ENCODE results near the gene CFHR5. TPM values are rescaled to one million over a fixed set of nuclear protein-coding genes. Genes with fewer than 3 reads are reported as not detected.
"Not testable (repeated sequence)": the region's sequence is repeated elsewhere in the genome, so short reads cannot be mapped to it uniquely, and the experiment has no call there.

Gene CFHR5
- total and polyA plus RNA-seq, 2 experiments from 2014 or later = not detected

DNA sequence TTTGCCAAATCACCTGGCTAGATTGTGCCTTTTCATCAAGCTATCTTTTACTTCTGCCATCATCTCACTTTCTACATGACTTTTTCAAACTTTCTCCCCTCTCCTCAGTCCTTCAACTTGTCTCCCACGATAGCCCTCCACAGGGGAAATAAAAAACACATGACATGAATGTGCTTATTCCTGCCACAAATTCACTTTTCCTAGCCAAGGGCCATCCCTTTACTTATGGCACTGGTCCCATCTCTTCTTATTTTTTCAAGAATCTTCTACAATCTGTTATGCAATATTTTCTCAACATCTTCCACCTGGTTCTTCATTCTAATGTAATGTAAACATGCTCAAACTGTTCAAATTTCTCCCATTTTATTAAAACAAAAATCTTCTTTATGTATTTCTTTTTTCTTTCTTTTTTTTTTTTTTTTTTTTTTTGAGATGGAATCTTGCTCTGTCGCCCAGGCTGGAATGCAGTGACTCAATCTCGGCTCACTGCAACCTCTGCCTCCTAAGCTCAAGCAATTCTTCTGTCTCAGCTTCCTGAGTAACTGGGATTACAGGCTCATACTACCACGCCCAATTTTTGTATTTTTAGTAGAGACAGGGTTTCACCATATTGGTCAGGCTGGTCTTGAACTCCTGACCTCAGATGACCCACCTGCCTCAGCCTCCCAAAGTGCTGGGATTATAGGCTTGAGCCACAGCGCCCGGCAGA is 57.4 kb downstream of the CFHR5 start:
- H3K9me2 ChIP-seq (ENCODE audit: insufficient read depth); H3K4me1 ChIP-seq (ENCODE audit: insufficient read depth); H4K20me1 ChIP-seq (replicated peaks; ENCODE audit: insufficient read depth); H3K27me3 Mint-ChIP-seq (ENCODE audit: insufficient read depth, low read depth, poor library complexity); H3K27ac ChIP-seq (ENCODE audit: low read depth); H3F3A ChIP-seq (replicated peaks; ENCODE audit: low read depth); H3K27ac Mint-ChIP-seq; H3K79me2 ChIP-seq (replicated peaks; ENCODE audit: insufficient read depth); ATAC-seq; H3K4me1 Mint-ChIP-seq; H3K4me3 Mint-ChIP-seq; H3K9me3 Mint-ChIP-seq; H2AFZ ChIP-seq; H3K27me3 ChIP-seq (ENCODE audit: insufficient read depth); DNase-seq (ENCODE audit: low spot score); H3K4me3 ChIP-seq; H3K36me3 Mint-ChIP-seq (ENCODE audit: low read depth); H3K36me3 ChIP-seq (ENCODE audit: insufficient read depth); H3K4me2 ChIP-seq: not testable (repeated sequence)

DNA sequence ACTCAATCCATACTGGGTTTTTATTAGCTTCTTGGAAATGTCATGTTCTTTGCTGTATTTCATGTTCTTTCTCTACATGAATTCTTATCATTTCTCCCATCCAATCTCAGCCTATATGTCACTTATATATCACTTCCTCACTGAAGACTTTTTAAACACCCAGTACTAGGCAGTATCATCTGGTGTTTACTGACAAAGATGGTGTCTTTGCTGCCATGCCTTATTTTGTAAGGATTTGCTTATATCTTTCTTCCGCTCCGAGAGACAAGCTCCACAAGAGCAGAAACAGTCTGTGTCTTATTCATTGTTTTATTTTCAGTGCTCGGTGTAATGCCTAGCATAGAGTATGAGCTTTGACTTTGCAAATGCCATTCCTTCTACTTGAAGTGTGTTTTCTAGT is 59.5 kb downstream of the CFHR5 start:
- no peaks in the 10 kb centered on the region for H3K36me3 ChIP-seq (ENCODE audit: insufficient read depth)
- no peaks in the 10 kb centered on the region for H3F3A ChIP-seq (replicated peaks; ENCODE audit: low read depth)
- DNase-seq (ENCODE audit: low spot score) (no peak), ATAC-seq (no peak)
- no peaks in the 10 kb centered on the region for H3K9me2 ChIP-seq (ENCODE audit: insufficient read depth)
- Mint-ChIP-seq H3K27ac (no peak overlapping the region), H3K36me3 (ENCODE audit: low read depth) (no peaks in the 10 kb centered on the region), H3K4me1 (no peaks in the 10 kb centered on the region), H3K27me3 (ENCODE audit: insufficient read depth, low read depth, poor library complexity) (no peaks in the 10 kb centered on the region), H3K9me3 (no peaks in the 10 kb centered on the region), H3K4me3 (no peak overlapping the region)
- no peak overlapping the region for H3K4me3 ChIP-seq
- H2AFZ ChIP-seq = peak overlapping the region; percentile 25; the same call in 1 of the 2 replicates
- no peaks in the 10 kb centered on the region for H3K79me2 ChIP-seq (replicated peaks; ENCODE audit: insufficient read depth)
- no peak overlapping the region for H3K27ac ChIP-seq (ENCODE audit: low read depth)
- H3K4me1 ChIP-seq (ENCODE audit: insufficient read depth) = no peaks in the 10 kb centered on the region
- no peak overlapping the region for H3K4me2 ChIP-seq
- H3K27me3 ChIP-seq (ENCODE audit: insufficient read depth) = no peaks in the 10 kb centered on the region
- H4K20me1 ChIP-seq (replicated peaks; ENCODE audit: insufficient read depth) = no peaks in the 10 kb centered on the region
- TF ChIP-seq, protein P1, sequence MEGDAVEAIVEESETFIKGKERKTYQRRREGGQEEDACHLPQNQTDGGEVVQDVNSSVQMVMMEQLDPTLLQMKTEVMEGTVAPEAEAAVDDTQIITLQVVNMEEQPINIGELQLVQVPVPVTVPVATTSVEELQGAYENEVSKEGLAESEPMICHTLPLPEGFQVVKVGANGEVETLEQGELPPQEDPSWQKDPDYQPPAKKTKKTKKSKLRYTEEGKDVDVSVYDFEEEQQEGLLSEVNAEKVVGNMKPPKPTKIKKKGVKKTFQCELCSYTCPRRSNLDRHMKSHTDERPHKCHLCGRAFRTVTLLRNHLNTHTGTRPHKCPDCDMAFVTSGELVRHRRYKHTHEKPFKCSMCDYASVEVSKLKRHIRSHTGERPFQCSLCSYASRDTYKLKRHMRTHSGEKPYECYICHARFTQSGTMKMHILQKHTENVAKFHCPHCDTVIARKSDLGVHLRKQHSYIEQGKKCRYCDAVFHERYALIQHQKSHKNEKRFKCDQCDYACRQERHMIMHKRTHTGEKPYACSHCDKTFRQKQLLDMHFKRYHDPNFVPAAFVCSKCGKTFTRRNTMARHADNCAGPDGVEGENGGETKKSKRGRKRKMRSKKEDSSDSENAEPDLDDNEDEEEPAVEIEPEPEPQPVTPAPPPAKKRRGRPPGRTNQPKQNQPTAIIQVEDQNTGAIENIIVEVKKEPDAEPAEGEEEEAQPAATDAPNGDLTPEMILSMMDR (conservative IDR thresholded peaks at IDR 0.05; ENCODE audit: low read depth in 2 of 2) = no peak
- TF ChIP-seq ZNF114 (CRISPR knock-in tag; IDR thresholded peaks at IDR 0.05) (no peak), NANOG (IDR thresholded peaks at IDR 0.05; ENCODE audit: borderline replicate concordance) (no peak), ZNF331 (CRISPR knock-in tag; IDR thresholded peaks at IDR 0.05; ENCODE audit: low read depth) (no peak), POLR2AphosphoS5 (IDR thresholded peaks at IDR 0.05; ENCODE audit: low read depth) (no peak), EZH2phosphoT487 (IDR thresholded peaks at IDR 0.05; ENCODE audit: unreplicated experiment) (no peak), STAT1 (IDR thresholded peaks at IDR 0.05; ENCODE audit: unreplicated experiment) (no peak)
- TF ChIP-seq, protein P2, sequence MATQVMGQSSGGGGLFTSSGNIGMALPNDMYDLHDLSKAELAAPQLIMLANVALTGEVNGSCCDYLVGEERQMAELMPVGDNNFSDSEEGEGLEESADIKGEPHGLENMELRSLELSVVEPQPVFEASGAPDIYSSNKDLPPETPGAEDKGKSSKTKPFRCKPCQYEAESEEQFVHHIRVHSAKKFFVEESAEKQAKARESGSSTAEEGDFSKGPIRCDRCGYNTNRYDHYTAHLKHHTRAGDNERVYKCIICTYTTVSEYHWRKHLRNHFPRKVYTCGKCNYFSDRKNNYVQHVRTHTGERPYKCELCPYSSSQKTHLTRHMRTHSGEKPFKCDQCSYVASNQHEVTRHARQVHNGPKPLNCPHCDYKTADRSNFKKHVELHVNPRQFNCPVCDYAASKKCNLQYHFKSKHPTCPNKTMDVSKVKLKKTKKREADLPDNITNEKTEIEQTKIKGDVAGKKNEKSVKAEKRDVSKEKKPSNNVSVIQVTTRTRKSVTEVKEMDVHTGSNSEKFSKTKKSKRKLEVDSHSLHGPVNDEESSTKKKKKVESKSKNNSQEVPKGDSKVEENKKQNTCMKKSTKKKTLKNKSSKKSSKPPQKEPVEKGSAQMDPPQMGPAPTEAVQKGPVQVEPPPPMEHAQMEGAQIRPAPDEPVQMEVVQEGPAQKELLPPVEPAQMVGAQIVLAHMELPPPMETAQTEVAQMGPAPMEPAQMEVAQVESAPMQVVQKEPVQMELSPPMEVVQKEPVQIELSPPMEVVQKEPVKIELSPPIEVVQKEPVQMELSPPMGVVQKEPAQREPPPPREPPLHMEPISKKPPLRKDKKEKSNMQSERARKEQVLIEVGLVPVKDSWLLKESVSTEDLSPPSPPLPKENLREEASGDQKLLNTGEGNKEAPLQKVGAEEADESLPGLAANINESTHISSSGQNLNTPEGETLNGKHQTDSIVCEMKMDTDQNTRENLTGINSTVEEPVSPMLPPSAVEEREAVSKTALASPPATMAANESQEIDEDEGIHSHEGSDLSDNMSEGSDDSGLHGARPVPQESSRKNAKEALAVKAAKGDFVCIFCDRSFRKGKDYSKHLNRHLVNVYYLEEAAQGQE (IDR thresholded peaks at IDR 0.05; ENCODE audit: unreplicated experiment) = no peak
- TF ChIP-seq, protein P3, sequence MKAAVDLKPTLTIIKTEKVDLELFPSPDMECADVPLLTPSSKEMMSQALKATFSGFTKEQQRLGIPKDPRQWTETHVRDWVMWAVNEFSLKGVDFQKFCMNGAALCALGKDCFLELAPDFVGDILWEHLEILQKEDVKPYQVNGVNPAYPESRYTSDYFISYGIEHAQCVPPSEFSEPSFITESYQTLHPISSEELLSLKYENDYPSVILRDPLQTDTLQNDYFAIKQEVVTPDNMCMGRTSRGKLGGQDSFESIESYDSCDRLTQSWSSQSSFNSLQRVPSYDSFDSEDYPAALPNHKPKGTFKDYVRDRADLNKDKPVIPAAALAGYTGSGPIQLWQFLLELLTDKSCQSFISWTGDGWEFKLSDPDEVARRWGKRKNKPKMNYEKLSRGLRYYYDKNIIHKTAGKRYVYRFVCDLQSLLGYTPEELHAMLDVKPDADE (IDR thresholded peaks at IDR 0.05) = no peak

Measured in GM23338 (cell line).